Measurements from ENCODE around the gene MEGF6.
"Not testable (repeated sequence)": the region's sequence is repeated elsewhere in the genome, so short reads cannot be mapped to it uniquely, and the experiment has no call there.

MEGF6 gene

GRCh38 chr1:3581296-3582036, 29.8 kb downstream of the MEGF6 start:
- no peaks in the 10 kb centered on the region for H3K27me3 ChIP-seq (ENCODE audit: control insufficient read depth, insufficient read depth, low read length, poor library complexity, severe bottlenecking)
- no peaks in the 10 kb centered on the region for H3K9me3 ChIP-seq (ENCODE audit: control insufficient read depth, low read length)
- H3K27ac ChIP-seq (ENCODE audit: insufficient read depth, low read depth, low read length, poor library complexity, severe bottlenecking), result no peak overlapping the region
- no peaks in the 10 kb centered on the region for H3K4me1 ChIP-seq (ENCODE audit: control insufficient read depth, insufficient read depth, low read length)
- no peaks in the 10 kb centered on the region for H3K36me3 ChIP-seq (ENCODE audit: control insufficient read depth, insufficient read depth, low read length)
- H3K4me3 ChIP-seq (ENCODE audit: insufficient read depth, low read depth, low read length), result no peak overlapping the region
- 78 to 80% methylated on average over 16 of the region's 16 CpGs for WGBS, 2 experiments

- no peaks in the 10 kb centered on the region for H3K36me3 ChIP-seq (ENCODE audit: control insufficient read depth, insufficient read depth, low read length)
- H3K27ac ChIP-seq (ENCODE audit: insufficient read depth, low read depth, low read length, poor library complexity, severe bottlenecking), result no peak overlapping the region
- no peaks in the 10 kb centered on the region for H3K4me1 ChIP-seq (ENCODE audit: control insufficient read depth, insufficient read depth, low read length)
- WGBS, 2 experiments, result 85% methylated on average over 9 of the region's 9 CpGs
- H3K27me3 ChIP-seq (ENCODE audit: control insufficient read depth, insufficient read depth, low read length, poor library complexity, severe bottlenecking), result no peaks in the 10 kb centered on the region
- H3K4me3 ChIP-seq (ENCODE audit: insufficient read depth, low read depth, low read length), result no peak overlapping the region
- H3K9me3 ChIP-seq (ENCODE audit: control insufficient read depth, low read length), result no peaks in the 10 kb centered on the region
Measured at GRCh38 chr1:3580231-3580630, 31.1 kb downstream of the MEGF6 start.

- no peaks in the 10 kb centered on the region for H3K36me3 ChIP-seq (ENCODE audit: control insufficient read depth, insufficient read depth, low read length)
- WGBS, 2 experiments, result 92 to 95% methylated on average over 16 of the region's 16 CpGs
- H3K27me3 ChIP-seq (ENCODE audit: control insufficient read depth, insufficient read depth, low read length, poor library complexity, severe bottlenecking), result no peaks in the 10 kb centered on the region
- H3K27ac ChIP-seq (ENCODE audit: insufficient read depth, low read depth, low read length, poor library complexity, severe bottlenecking), result no peak overlapping the region
- H3K9me3 ChIP-seq (ENCODE audit: control insufficient read depth, low read length), result no peaks in the 10 kb centered on the region
- H3K4me3 ChIP-seq (ENCODE audit: insufficient read depth, low read depth, low read length), result no peak overlapping the region
- H3K4me1 ChIP-seq (ENCODE audit: control insufficient read depth, insufficient read depth, low read length), result no peaks in the 10 kb centered on the region
Measured at GRCh38 chr1:3579626-3580025, 31.7 kb downstream of the MEGF6 start.

GRCh38 chr1:3578906-3579305, 32.4 kb downstream of the MEGF6 start:
- no peak overlapping the region for H3K27ac ChIP-seq (ENCODE audit: insufficient read depth, low read depth, low read length, poor library complexity, severe bottlenecking)
- no peak overlapping the region for H3K4me3 ChIP-seq (ENCODE audit: insufficient read depth, low read depth, low read length)
- no peaks in the 10 kb centered on the region for H3K9me3 ChIP-seq (ENCODE audit: control insufficient read depth, low read length)
- H3K27me3 ChIP-seq (ENCODE audit: control insufficient read depth, insufficient read depth, low read length, poor library complexity, severe bottlenecking), result no peaks in the 10 kb centered on the region
- WGBS, 2 experiments, result 94 to 95% methylated on average over 19 of the region's 19 CpGs
- no peaks in the 10 kb centered on the region for H3K36me3 ChIP-seq (ENCODE audit: control insufficient read depth, insufficient read depth, low read length)
- H3K4me1 ChIP-seq (ENCODE audit: control insufficient read depth, insufficient read depth, low read length), result no peaks in the 10 kb centered on the region

GRCh38 chr1:3578433-3578805, 32.9 kb downstream of the MEGF6 start:
- no peaks in the 10 kb centered on the region for H3K36me3 ChIP-seq (ENCODE audit: control insufficient read depth, insufficient read depth, low read length)
- H3K27ac ChIP-seq (ENCODE audit: insufficient read depth, low read depth, low read length, poor library complexity, severe bottlenecking), result no peak overlapping the region
- H3K4me1 ChIP-seq (ENCODE audit: control insufficient read depth, insufficient read depth, low read length), result no peaks in the 10 kb centered on the region
- WGBS, 2 experiments, result 93% methylated on average over 8 of the region's 8 CpGs
- no peaks in the 10 kb centered on the region for H3K9me3 ChIP-seq (ENCODE audit: control insufficient read depth, low read length)
- no peaks in the 10 kb centered on the region for H3K27me3 ChIP-seq (ENCODE audit: control insufficient read depth, insufficient read depth, low read length, poor library complexity, severe bottlenecking)
- no peak overlapping the region for H3K4me3 ChIP-seq (ENCODE audit: insufficient read depth, low read depth, low read length)

GRCh38 chr1:3577711-3578432, 33.4 kb downstream of the MEGF6 start:
- no peaks in the 10 kb centered on the region for H3K36me3 ChIP-seq (ENCODE audit: control insufficient read depth, insufficient read depth, low read length)
- 87% methylated on average over 27 of the region's 27 CpGs for WGBS, 2 experiments
- no peak overlapping the region for H3K27ac ChIP-seq (ENCODE audit: insufficient read depth, low read depth, low read length, poor library complexity, severe bottlenecking)
- H3K4me1 ChIP-seq (ENCODE audit: control insufficient read depth, insufficient read depth, low read length), result no peaks in the 10 kb centered on the region
- H3K9me3 ChIP-seq (ENCODE audit: control insufficient read depth, low read length), result no peaks in the 10 kb centered on the region
- H3K27me3 ChIP-seq (ENCODE audit: control insufficient read depth, insufficient read depth, low read length, poor library complexity, severe bottlenecking), result no peaks in the 10 kb centered on the region
- H3K4me3 ChIP-seq (ENCODE audit: insufficient read depth, low read depth, low read length), result no peak overlapping the region

GRCh38 chr1:3577300-3577699, 34.0 kb downstream of the MEGF6 start:
- H3K27ac ChIP-seq (ENCODE audit: insufficient read depth, low read depth, low read length, poor library complexity, severe bottlenecking), result no peak overlapping the region
- H3K27me3 ChIP-seq (ENCODE audit: control insufficient read depth, insufficient read depth, low read length, poor library complexity, severe bottlenecking), result no peaks in the 10 kb centered on the region
- WGBS, 2 experiments, result 89 to 94% methylated on average over 7 of the region's 7 CpGs
- no peaks in the 10 kb centered on the region for H3K4me1 ChIP-seq (ENCODE audit: control insufficient read depth, insufficient read depth, low read length)
- no peak overlapping the region for H3K4me3 ChIP-seq (ENCODE audit: insufficient read depth, low read depth, low read length)
- no peaks in the 10 kb centered on the region for H3K9me3 ChIP-seq (ENCODE audit: control insufficient read depth, low read length)
- no peaks in the 10 kb centered on the region for H3K36me3 ChIP-seq (ENCODE audit: control insufficient read depth, insufficient read depth, low read length)

- 90 to 92% methylated on average over 15 of the region's 15 CpGs for WGBS, 2 experiments
- Histone ChIP-seq H3K36me3 (ENCODE audit: control insufficient read depth, insufficient read depth, low read length) (no peaks in the 10 kb centered on the region), H3K4me3 (ENCODE audit: insufficient read depth, low read depth, low read length) (no peak overlapping the region), H3K9me3 (ENCODE audit: control insufficient read depth, low read length) (no peaks in the 10 kb centered on the region), H3K27ac (ENCODE audit: insufficient read depth, low read depth, low read length, poor library complexity, severe bottlenecking) (no peak overlapping the region), H3K4me1 (ENCODE audit: control insufficient read depth, insufficient read depth, low read length) (no peaks in the 10 kb centered on the region), H3K27me3 (ENCODE audit: control insufficient read depth, insufficient read depth, low read length, poor library complexity, severe bottlenecking) (no peaks in the 10 kb centered on the region)
Measured at GRCh38 chr1:3575993-3576392, 35.3 kb downstream of the MEGF6 start.

- WGBS, 2 experiments, result 88 to 94% methylated on average over 6 of the region's 6 CpGs
- not testable (repeated sequence) for H3K4me1 ChIP-seq (ENCODE audit: control insufficient read depth, insufficient read depth, low read length); H3K27me3 ChIP-seq (ENCODE audit: control insufficient read depth, insufficient read depth, low read length, poor library complexity, severe bottlenecking); H3K9me3 ChIP-seq (ENCODE audit: control insufficient read depth, low read length); H3K27ac ChIP-seq (ENCODE audit: insufficient read depth, low read depth, low read length, poor library complexity, severe bottlenecking); H3K4me3 ChIP-seq (ENCODE audit: insufficient read depth, low read depth, low read length); H3K36me3 ChIP-seq (ENCODE audit: control insufficient read depth, insufficient read depth, low read length)
Measured at GRCh38 chr1:3575515-3575914, 35.8 kb downstream of the MEGF6 start.

- no peaks in the 10 kb centered on the region for H3K4me1 ChIP-seq (ENCODE audit: control insufficient read depth, insufficient read depth, low read length)
- no peaks in the 10 kb centered on the region for H3K36me3 ChIP-seq (ENCODE audit: control insufficient read depth, insufficient read depth, low read length)
- H3K4me3 ChIP-seq (ENCODE audit: insufficient read depth, low read depth, low read length), result no peak overlapping the region
- no peaks in the 10 kb centered on the region for H3K9me3 ChIP-seq (ENCODE audit: control insufficient read depth, low read length)
- H3K27me3 ChIP-seq (ENCODE audit: control insufficient read depth, insufficient read depth, low read length, poor library complexity, severe bottlenecking), result no peaks in the 10 kb centered on the region
- H3K27ac ChIP-seq (ENCODE audit: insufficient read depth, low read depth, low read length, poor library complexity, severe bottlenecking), result no peak overlapping the region
- 89 to 92% methylated on average over 9 of the region's 9 CpGs for WGBS, 2 experiments
Measured at GRCh38 chr1:3573500-3573899, 37.8 kb downstream of the MEGF6 start.

Data from ectodermal cell (in vitro differentiated cells).